ENCODE results near the gene FPGS.

The FPGS gene

DNA sequence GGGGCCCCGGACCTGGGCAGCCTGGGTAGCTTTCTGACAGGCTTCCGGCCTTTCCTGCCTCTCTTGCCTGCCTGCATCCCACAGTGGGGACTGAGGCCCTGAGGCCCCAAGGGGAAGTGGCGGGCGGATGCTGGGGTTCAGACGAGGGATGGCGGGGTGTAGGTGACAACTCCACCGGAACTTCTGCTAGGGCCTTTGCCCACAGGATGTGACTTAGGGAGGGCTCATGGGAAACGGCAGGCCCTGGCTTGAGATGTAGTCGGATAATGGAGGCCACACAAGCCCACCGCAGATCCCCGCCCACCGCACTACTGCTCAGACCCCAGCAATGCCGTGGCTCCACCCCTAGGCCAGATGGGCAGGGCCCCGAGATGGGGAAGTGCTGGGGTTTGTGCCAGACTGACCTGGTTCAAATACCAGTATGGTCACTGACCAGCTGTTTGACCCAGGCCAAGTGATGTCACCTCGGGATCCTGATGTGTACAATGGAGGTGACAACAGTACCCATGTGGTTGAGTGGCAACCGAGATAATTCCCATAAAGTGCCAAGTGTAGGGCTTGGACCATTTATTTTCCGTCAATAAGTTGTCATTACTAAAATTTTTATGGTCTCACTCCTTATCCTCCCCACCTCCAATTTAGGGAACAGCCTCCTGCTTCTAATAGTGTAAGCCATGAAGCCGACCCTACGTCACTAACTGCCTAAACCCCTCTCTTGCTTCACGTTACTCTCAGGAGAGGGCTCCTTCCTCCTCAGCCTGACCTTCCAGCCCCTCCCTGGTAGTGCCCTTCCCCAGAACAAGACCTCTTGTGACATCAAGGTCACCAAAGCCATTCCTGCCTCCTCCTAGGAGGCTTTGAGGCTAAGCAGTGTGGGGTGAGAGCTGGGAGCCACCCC is 19.3 kb upstream of the FPGS start:
- TF ChIP-seq, protein P1, sequence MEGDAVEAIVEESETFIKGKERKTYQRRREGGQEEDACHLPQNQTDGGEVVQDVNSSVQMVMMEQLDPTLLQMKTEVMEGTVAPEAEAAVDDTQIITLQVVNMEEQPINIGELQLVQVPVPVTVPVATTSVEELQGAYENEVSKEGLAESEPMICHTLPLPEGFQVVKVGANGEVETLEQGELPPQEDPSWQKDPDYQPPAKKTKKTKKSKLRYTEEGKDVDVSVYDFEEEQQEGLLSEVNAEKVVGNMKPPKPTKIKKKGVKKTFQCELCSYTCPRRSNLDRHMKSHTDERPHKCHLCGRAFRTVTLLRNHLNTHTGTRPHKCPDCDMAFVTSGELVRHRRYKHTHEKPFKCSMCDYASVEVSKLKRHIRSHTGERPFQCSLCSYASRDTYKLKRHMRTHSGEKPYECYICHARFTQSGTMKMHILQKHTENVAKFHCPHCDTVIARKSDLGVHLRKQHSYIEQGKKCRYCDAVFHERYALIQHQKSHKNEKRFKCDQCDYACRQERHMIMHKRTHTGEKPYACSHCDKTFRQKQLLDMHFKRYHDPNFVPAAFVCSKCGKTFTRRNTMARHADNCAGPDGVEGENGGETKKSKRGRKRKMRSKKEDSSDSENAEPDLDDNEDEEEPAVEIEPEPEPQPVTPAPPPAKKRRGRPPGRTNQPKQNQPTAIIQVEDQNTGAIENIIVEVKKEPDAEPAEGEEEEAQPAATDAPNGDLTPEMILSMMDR (IDR thresholded peaks at IDR 0.05; ENCODE audit: borderline replicate concordance, insufficient read depth, low read depth, low read length) = no peak
- H3K4me3 ChIP-seq (ENCODE audit: low read depth, low read length) = no peak overlapping the region

DNA sequence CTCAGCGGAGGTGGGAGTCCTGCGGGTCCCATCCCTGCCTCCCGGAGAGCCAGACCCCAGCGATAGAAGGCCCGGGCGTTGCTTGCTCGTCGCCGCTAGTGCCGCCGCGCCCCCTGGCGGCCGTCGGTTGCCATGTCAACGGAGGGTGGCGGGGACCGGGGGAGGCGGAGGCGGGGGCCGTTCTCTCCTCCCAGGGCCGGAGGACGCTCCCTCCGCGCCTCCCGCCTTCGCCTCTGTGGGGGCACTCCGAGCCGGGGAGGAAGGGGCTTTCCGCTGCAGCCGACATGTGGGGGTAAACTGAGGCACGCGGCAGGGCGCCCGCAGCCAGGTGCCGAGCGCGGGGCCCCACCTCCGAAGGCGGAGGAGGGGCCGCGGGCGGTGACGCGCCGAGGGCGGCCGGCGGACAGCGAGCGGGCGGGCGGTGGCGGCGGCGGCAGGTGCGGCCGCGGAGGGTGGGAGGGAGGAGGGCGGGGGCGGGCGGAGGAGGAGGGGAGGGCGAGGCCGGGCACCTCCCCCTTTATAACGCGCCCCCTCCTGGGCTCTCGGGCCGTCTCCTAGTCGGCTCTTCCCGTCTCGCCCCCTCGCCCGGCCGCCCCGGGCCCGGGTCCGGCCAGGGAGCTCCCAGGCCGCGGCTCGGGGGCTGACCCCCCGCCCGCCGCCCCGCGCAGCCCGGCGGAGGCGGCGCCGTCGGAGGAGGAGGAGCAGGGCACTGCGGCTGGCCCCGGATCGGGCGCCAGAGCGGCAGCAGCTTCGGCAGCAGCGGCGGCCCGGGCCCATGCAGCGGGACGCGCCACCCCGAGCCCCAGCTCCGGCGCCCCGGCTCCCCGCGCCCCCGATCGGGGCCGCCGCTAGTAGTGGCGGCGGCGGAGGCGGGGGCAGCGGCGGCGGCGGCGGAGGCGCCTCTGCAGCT is 17.4 kb upstream of the FPGS start:
- peak overlapping the region; percentile 68 for H3K4me3 ChIP-seq (ENCODE audit: low read depth, low read length)
- TF ChIP-seq, protein P1 (IDR thresholded peaks at IDR 0.05; ENCODE audit: borderline replicate concordance, insufficient read depth, low read depth, low read length) = peak; percentile 92

GRCh38 chr9:127785933-127786772 is 16.5 kb upstream of the FPGS start, which contains the start of gene CDK9:
CDK9 (plus strand) TSS chr9:127786034; CDS start chr9:127786149, 115 bp downstream.
- peak within 1 kb of the TSS; percentile 95 for H3K4me3 ChIP-seq (ENCODE audit: low read depth, low read length)
- TF ChIP-seq, protein P1 (IDR thresholded peaks at IDR 0.05; ENCODE audit: borderline replicate concordance, insufficient read depth, low read depth, low read length) = peak; percentile 26; the same call in 1 of the 2 replicates

DNA sequence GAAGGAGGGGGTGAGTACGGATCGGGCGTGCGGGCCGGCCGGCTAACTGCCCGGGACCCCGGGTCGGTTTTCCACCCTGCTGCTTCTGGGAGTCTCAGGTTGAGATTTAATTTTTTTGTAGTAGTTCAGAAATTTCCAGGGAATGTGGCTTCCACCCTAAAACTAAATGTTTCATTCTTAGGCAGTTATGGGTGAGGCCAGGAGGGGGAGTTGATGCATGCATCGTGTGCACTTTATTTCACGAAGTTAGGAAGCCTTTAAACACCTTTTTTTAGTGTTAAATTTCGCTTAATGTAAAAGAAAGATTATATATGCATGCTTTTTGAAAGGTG is 15.9 kb upstream of the FPGS start:
- TF ChIP-seq, protein P1 (IDR thresholded peaks at IDR 0.05; ENCODE audit: borderline replicate concordance, insufficient read depth, low read depth, low read length) = peak; percentile 0; the same call in 1 of the 2 replicates
- peak overlapping the region; percentile 95 for H3K4me3 ChIP-seq (ENCODE audit: low read depth, low read length)

GRCh38 chr9:127788337-127789011 is 14.2 kb upstream of the FPGS start:
- H3K4me3 ChIP-seq (ENCODE audit: low read depth, low read length) = no peak overlapping the region

More at GRCh38 chr9:127788337-127789011, 14.2 kb upstream of the FPGS start:
- TF ChIP-seq, protein P1 (IDR thresholded peaks at IDR 0.05; ENCODE audit: borderline replicate concordance, insufficient read depth, low read depth, low read length) = no peak
